Fibroblast of pulmonary artery (primary cell): ENCODE results near the gene ARID3A.

Source experiments
- DNase-seq: peaks from one replicate; pipeline ENCODE4 v3.0.0-alpha.2; 2010; ENCODE audit warnings: low read depth
- H3K4me3 ChIP-seq: replicated peaks from 2 replicates; pipeline ENCODE4 v1.5.1; 2011; ENCODE audit warnings: low read depth, mild to moderate bottlenecking, control low read depth, low read length, moderate library complexity
- TF ChIP-seq, protein P1 (sequence below): IDR thresholded peaks from 2 replicates; pipeline ENCODE4 v1.5.1; 2011; ENCODE audit warnings: mild to moderate bottlenecking, control low read depth, low read length, inconsistent platforms; ENCODE audit errors: missing control alignments

The ARID3A gene

GRCh38 chr19:900302-901111, 25.3 kb upstream of the ARID3A start:
- no peak for DNase-seq
- TF ChIP-seq, protein P1, sequence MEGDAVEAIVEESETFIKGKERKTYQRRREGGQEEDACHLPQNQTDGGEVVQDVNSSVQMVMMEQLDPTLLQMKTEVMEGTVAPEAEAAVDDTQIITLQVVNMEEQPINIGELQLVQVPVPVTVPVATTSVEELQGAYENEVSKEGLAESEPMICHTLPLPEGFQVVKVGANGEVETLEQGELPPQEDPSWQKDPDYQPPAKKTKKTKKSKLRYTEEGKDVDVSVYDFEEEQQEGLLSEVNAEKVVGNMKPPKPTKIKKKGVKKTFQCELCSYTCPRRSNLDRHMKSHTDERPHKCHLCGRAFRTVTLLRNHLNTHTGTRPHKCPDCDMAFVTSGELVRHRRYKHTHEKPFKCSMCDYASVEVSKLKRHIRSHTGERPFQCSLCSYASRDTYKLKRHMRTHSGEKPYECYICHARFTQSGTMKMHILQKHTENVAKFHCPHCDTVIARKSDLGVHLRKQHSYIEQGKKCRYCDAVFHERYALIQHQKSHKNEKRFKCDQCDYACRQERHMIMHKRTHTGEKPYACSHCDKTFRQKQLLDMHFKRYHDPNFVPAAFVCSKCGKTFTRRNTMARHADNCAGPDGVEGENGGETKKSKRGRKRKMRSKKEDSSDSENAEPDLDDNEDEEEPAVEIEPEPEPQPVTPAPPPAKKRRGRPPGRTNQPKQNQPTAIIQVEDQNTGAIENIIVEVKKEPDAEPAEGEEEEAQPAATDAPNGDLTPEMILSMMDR = no peak
- no peak overlapping the region for H3K4me3 ChIP-seq

- TF ChIP-seq, protein P1 = no peak
- no peak overlapping the region for H3K4me3 ChIP-seq
- DNase-seq = no peak
These were observed 24.4 kb upstream of the ARID3A start for GRCh38 chr19:901216-902092.

DNA sequence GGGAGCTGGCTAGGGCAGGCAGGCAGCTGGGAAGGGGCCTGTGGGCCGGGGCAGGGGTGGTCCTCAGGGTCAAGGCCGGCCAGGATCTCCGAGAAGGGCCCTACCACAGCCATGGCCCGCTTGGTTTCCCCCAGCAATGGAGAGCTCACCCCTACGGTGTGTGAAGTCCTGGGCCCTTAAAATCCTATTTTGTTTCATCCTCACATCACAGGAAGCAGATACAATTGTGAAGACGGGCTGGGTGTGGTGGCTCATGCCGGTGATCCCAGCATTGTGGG, 23.8 kb upstream of the ARID3A start:
- TF ChIP-seq, protein P1 = no peak
- no peak overlapping the region for H3K4me3 ChIP-seq
- no peak for DNase-seq

DNA sequence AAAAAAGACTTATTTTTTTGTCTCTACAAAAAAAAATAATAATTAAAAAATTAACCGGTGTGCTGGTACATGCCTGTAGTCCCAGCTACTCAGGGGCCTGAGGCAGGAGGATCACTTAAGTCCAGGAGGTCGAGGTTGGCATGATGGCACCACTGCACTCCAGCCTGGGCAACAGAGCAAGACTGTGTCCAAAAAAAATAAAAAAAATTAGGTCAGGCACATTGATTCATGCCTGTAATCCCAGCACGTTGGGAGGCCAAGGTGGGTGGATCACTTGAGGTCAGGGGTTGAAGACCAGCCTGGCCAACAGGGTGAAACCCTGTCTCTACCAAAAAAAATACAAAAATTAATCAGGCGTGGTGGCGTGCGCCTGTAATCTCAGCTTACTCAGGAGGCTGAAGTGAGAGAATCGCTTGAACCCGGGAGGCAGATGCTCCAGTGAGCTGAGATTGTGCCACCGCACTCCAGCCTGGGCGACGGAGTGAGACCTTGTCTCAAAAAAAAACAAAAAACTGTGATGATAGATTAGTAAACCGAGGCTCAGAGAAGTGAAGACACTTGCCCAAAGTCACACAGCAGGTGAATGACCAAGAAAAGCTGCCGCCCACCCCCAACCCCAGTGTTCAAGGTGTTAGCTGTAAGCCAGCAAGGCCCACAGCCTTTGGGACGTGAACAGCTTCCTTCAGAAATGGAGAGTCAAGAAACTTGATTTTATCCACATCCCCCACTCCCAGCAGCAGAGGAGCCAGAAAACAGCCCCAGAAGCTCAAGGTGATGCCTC, 23.2 kb upstream of the ARID3A start:
- TF ChIP-seq, protein P1 = no peak
- DNase-seq = no peak

DNA sequence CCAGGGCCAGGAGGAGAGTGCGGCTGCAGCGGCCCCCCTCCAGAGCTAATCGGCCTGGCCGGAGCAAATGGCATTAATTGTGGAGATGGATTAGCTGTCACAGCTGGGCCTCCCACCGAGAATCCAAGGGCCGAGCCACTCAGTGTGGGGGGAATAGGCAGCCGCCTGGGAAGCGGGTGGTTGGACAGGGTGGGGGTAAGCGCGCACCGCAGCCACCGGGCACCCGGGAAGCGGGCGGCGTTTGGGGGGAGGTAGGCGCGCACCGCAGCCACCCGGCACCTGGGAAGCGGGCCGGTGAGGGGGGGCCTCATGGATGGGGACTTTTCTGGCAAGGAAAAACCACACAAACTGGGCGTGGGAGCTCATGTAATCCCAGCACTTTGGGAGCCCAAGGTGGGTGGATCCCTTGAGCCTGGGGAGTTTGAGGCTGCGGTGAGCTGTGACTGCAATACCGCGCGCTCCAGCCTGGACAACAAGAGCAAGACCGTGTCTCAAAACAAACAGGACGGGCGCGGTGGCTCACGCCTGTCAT, 22.5 kb upstream of the ARID3A start:
- H3K4me3 ChIP-seq = no peak overlapping the region
- TF ChIP-seq, protein P1 = no peak
- DNase-seq = no peak

More for the DNA sequence above, 23.2 kb upstream of the ARID3A start:
- H3K4me3 ChIP-seq = no peak overlapping the region

- TF ChIP-seq, protein P1 = no peak
- no peak overlapping the region for H3K4me3 ChIP-seq
- DNase-seq = no peak
These were observed 21.3 kb upstream of the ARID3A start for GRCh38 chr19:904545-904944.
